Stimulated activated CD8-positive, alpha-beta memory T cell treated with anti-CD3 and anti-CD28 coated beads, Interleukin-15, amount 100 ng/mL, for 48 hours (primary cell): Measurements from ENCODE around the gene CD68.

ENCODE experiments used
- DNase-seq, 2 donors: peaks; one replicate each; pipeline ENCODE4 v3.0.0-alpha.2; 2020; ENCODE audit warnings: low read depth in 2 of 2

Gene CD68

GRCh38 chr17:7579001-7579833, at the start of gene CD68:
CD68 (plus strand) TSS chr17:7579638; CDS start chr17:7579678, 40 bp downstream.
- DNase-seq: peak; percentile 66 to 72

GRCh38 chr17:7530023-7530900, 49.2 kb upstream of the CD68 start:
- no peak for DNase-seq

GRCh38 chr17:7538050-7538449, 41.4 kb upstream of the CD68 start:
- DNase-seq: no peak

GRCh38 chr17:7538891-7539545, 40.4 kb upstream of the CD68 start:
- no peak for DNase-seq

- no peak for DNase-seq
Observed at GRCh38 chr17:7541074-7541621, 38.3 kb upstream of the CD68 start.

- DNase-seq: no peak
Observed at GRCh38 chr17:7544911-7545310, 34.5 kb upstream of the CD68 start.

GRCh38 chr17:7548585-7549400, 30.6 kb upstream of the CD68 start, which contains the start of gene TNFSF12:
TNFSF12 (plus strand) TSS chr17:7549058; CDS start chr17:7549154, 96 bp downstream.
- DNase-seq: peak; percentile 40 to 45

- DNase-seq: peak in 1 of 2 donors; percentile 21
Observed at GRCh38 chr17:7549401-7550055, 29.9 kb upstream of the CD68 start.

GRCh38 chr17:7550344-7550743, 29.1 kb upstream of the CD68 start:
- no peak for DNase-seq

GRCh38 chr17:7551396-7551795, 28.0 kb upstream of the CD68 start:
- no peak for DNase-seq

- DNase-seq: no peak
Observed at GRCh38 chr17:7552621-7553051, 26.8 kb upstream of the CD68 start.

- no peak for DNase-seq
Observed at GRCh38 chr17:7553356-7553755, 26.1 kb upstream of the CD68 start.

- DNase-seq: no peak
Observed at GRCh38 chr17:7555320-7555948, 24.0 kb upstream of the CD68 start.

- DNase-seq: no peak
Observed at GRCh38 chr17:7556627-7557026, 22.8 kb upstream of the CD68 start.

GRCh38 chr17:7557147-7557764, 22.2 kb upstream of the CD68 start:
- no peak for DNase-seq

- no peak for DNase-seq
Observed at GRCh38 chr17:7557775-7558543, 21.5 kb upstream of the CD68 start.

GRCh38 chr17:7558544-7559319, 20.7 kb upstream of the CD68 start, which contains the start of gene TNFSF13:
TNFSF13 (plus strand) TSS chr17:7558750; CDS start chr17:7559040, 290 bp downstream.
- no peak for DNase-seq
